ENCODE measurements around the gene TNS2.
"Not testable (repeated sequence)": the region's sequence is repeated elsewhere in the genome, so short reads cannot be mapped to it uniquely, and the experiment has no call there.

The TNS2 gene

DNA sequence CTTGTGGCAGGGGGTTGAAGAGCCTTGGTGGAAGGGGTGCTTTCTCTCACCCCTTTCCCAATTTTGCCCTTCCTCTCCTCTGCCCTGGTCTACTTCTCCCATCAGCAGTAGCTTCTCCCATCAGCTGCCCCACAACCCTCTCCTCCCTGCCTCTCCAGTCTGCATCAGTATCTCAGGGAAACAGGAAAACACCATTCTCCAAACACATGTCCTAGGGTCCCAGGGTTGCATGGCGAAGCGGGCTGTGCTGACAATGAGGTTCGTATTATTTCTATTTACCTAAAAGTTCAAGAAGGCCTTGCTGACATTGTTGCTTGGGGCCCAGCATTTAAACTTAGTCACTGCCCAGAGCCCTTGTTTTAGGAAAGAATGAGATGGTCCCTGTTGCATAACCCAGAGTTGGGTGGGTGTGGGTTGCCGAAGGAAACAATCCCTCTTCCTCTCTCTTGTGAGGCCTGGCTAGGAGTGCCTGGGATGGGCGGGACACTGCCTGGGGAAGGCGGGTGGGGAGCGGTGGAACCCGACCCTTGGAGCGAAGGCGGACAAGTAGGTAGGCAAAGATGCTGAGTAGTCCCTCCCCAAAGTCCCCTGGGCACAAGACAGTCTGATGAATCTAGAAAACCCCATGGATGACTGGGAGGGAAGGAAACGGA is 46.4 kb downstream of the TNS2 start:
- peak; percentile 52 for DNase-seq (ENCODE audit: low read depth)

DNA sequence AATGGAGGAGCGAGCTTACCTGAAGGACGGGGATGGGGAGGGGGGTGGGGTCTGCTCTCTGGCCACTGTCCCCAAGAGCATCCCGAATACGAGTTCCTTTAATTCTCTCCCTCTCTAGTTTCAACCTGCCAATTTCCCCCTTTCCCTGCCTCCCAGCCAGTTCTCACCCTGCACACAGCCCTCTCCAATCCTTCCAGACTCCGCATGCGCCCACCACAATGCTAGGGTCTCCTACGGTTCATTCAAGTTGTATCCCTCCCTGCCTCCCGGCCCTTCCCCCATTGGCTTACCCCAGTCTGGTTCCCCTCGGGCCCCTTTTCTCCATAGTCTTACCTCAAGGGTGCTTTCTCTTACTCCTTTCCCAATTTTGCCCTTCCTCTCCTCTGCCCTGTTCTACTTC is 46.9 kb downstream of the TNS2 start:
- DNase-seq (ENCODE audit: low read depth) = no peak

DNA sequence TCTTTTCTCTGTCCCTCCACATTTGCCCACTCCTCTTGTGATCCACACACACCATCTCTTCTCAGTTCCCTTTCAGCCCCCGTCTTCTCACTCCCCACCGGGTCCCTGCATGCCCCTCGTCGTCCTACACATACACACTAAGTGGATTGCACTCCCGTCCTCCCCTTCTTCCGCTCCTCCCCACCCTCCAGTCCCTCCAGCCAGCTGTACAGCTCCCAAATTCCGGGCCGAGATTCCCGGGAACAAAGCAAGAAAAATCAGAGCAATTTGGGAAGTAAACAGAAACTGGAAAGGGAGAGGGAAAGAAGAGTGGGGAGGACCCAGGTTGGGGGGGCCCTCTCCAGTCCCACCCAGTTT is 47.3 kb downstream of the TNS2 start:
- peak; percentile 51 for DNase-seq (ENCODE audit: low read depth)

DNA sequence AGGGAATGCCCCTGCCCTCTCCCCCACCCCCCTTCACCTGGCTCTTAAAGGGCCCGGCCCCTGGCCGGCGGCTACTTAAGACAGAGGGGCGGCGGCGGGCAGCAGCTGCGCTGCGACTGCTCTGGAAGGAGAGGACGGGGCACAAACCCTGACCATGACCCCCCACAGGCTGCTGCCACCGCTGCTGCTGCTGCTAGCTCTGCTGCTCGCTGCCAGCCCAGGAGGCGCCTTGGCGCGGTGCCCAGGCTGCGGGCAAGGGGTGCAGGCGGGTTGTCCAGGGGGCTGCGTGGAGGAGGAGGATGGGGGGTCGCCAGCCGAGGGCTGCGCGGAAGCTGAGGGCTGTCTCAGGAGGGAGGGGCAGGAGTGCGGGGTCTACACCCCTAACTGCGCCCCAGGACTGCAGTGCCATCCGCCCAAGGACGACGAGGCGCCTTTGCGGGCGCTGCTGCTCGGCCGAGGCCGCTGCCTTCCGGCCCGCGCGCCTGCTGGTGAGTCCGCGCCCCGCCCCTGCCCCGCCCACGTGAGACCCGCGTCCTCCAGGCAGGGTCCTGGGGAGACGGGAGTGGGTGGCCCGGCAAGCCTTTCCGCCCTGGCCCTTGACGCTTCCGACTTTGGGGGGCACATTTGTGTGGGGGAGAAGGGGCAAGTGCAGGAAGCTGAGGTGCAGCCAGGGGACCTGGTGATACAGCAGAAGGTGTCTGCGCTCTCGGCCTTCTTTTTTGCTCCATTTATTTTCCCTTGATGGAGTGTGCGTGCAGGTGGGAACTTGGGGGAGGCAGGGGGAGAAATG is 47.9 kb downstream of the TNS2 start, which contains the start of gene IGFBP6:
IGFBP6 (plus strand) TSS at position 104 of the 790 bp plus-strand sequence; CDS start at position 155, 51 bp downstream.
- peak; percentile 79 for DNase-seq (ENCODE audit: low read depth)

GRCh38 chr12:53098354-53098981 is 48.6 kb downstream of the TNS2 start:
- DNase-seq (ENCODE audit: low read depth) = peak; percentile 93

GRCh38 chr12:53099071-53099882 is 49.4 kb downstream of the TNS2 start:
- peak; percentile 99 for DNase-seq (ENCODE audit: low read depth)

- DNase-seq (ENCODE audit: low read depth) = no peak
Measured at GRCh38 chr12:53100466-53101151, 50.7 kb downstream of the TNS2 start.

DNA sequence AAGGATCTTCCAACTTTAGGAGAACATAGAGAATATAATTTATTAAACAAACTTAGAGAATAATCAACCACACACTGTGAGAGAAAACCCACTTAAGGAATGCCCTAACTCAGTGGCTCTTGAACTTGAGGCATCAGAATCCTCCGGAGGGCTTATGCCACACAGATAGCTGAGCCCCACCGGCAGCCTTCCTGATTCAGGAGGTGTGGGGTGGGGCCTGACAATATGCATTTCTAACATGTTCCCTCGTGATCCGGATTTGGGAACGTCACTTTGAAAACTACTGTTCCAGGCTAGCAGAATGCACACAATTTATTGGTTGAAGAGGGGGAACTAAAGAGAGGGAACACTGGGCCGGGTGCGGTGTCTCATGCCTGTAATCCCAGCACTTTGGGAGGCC is 51.4 kb downstream of the TNS2 start:
- no peak for DNase-seq (ENCODE audit: low read depth)

- no peak for DNase-seq (ENCODE audit: low read depth)
Measured at GRCh38 chr12:53101931-53102781, 52.3 kb downstream of the TNS2 start.

GRCh38 chr12:53102883-53103807 is 53.3 kb downstream of the TNS2 start, which contains the start of gene SOAT2:
Gene SOAT2 (plus strand): TSS chr12:53103486. CDS start chr12:53103578, 92 bp downstream.
- no peak for DNase-seq (ENCODE audit: low read depth)

DNA sequence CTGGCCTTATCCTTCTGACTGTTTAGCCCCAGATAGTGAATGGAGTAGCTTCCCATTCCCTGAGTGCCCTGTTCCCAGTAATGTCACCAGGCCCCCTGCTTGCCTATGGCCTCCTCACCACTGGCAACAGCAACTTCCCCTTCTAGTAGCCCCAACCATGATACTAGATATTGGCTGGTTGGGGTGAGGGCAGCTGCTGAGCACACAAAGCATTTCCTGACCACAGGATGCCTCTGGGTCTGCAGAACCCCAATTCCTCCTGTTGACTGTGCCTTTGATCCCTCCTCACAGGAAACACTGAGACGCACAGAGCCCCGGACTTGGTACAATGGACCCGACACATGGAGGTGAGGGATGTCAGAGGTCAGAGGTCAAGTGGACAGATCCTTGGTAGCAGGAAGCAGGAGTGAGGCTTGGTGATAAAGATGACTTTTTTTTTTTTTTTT is 54.0 kb downstream of the TNS2 start:
- no peak for DNase-seq (ENCODE audit: low read depth)

DNA sequence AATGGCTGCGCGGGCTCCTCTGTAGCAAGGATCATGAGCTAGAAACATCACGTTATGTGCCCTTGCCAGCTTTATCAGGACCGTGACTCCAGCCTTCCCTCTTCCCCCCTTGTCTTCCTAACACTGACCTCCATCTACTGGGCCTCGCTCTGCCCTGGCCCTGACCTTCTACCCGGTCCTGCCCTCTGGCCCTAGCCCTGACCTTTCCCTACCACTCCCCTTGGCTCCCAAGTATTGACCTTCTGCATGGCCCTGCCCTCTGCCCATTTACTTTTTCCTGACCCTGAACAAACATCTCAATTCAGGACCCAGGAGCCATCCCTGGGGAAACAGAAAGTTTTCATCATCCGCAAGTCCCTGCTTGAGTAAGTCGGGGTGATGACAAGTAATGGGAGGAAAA is 55.4 kb downstream of the TNS2 start:
- DNase-seq (ENCODE audit: low read depth) = no peak

DNA sequence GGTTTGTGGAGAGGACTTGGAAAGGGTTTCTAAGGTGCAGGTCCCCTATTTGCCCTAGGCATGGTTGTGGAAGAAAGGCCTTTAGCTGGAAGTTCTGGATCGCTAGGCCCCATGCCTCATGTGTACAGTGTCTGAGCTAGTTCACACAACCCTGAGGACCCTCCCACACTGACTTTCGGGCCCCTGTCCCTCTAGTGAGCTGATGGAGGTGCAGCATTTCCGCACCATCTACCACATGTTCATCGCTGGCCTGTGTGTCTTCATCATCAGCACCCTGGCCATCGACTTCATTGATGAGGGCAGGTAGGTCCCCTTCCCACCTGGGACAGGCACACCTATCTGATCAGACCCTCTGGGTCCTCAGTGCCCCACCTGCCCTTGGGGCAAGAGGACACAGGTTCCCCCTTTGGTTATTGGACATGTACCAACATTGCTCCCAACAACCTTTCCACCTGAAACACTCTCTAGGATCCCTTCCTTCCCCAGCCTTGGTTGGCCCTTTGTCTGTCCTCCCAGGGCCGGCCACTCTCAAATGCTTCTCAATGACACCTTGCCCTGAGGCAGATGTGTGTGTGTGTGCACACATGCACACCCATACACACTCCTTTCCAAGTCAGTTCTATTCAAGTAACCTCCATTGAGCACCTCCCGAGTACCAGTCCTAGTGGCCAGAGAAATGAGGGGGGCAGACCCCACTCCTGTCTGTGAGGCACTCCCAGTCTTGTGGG is 56.0 kb downstream of the TNS2 start:
- no peak for DNase-seq (ENCODE audit: low read depth)

- DNase-seq (ENCODE audit: low read depth) = no peak
Measured at GRCh38 chr12:53107122-53107521, 57.3 kb downstream of the TNS2 start.

DNA sequence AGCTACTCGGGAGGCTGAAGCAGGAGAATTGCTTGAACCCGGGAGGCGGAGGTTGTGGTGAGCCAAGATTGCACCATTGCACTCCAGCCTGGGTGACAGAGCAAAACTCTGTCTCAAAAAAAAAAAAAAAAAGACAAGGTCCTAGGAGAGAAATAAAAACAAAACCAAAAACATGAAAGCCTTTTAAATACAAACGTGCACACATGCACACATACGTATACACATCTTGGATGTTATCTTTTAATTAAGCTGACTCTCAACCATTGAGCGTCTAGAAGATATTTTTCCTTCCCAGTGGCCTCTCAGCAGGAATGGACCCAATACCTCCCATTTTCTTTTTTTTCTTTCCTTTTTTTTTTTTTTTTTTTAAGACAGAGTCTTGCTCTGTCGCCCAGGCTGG is 62.6 kb downstream of the TNS2 start:
- not testable (repeated sequence) for DNase-seq (ENCODE audit: low read depth)

DNA sequence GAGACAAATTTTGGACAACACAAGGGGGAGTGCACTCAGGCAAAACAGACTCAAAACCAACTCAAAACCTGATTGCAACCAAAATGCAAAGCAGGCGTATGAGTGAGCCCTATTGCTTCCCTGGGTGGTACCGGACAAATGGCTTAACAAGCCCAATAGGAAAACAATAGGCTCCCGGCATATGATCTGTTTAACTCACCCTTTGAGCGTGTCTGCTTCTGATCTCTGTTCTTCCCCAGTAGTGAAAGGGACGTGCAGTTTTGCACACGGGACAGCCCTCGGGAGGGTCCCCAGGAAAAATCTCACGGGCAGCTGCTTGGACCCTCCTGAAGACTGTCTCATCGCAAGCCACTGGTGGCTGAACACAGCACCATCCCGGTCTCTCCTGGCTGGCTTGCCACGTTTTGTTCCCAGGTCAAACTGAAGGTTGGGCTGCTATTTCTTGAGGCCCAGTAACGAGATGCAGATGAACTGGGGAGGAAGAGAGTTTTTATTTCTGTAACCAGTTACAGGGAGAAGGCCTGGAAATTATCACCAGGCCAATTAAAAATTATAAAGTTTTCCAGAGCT is 63.4 kb downstream of the TNS2 start:
- no peak for DNase-seq (ENCODE audit: low read depth)

- no peak for DNase-seq (ENCODE audit: low read depth)
Measured at GRCh38 chr12:53113951-53114350, 64.1 kb downstream of the TNS2 start.

Data from ELR (cell line).